Stomach smooth muscle (tissue), 2 donors: ENCODE data around the gene DHX57.
"Not testable (repeated sequence)": the region's sequence is repeated elsewhere in the genome, so short reads cannot be mapped to it uniquely, and the experiment has no call there.

Experiments used
- H3K27ac ChIP-seq: one replicate; pipeline ENCODE4 v1.7.0; 2013; ENCODE audit warnings: mild to moderate bottlenecking, low read length, inconsistent platforms
- H3K27me3 ChIP-seq, 2 donors: one replicate each; pipeline ENCODE4 v1.7.0; 2013; ENCODE audit warnings: low read length in 2 of 2; ENCODE audit not compliant: insufficient read depth in 2 of 2, control insufficient read depth in 1 of 2
- H3K36me3 ChIP-seq, 2 donors: one replicate each; pipeline ENCODE4 v1.7.0; 2013; ENCODE audit warnings: low read length in 2 of 2; ENCODE audit not compliant: control insufficient read depth in 2 of 2, insufficient read depth in 2 of 2
- H3K4me1 ChIP-seq: one replicate; pipeline ENCODE4 v1.7.0; 2013; ENCODE audit warnings: low read length; ENCODE audit not compliant: control insufficient read depth, insufficient read depth
- H3K4me3 ChIP-seq, 2 donors: one replicate each; pipeline ENCODE4 v1.7.0; 2013; ENCODE audit warnings: low read length in 2 of 2
- H3K9ac ChIP-seq, 2 donors: one replicate each; pipeline ENCODE4 v1.7.0; 2013; ENCODE audit warnings: low read length in 2 of 2, mild to moderate bottlenecking in 1 of 2
- H3K9me3 ChIP-seq, 2 donors: one replicate each; pipeline ENCODE4 v1.7.0; 2013; ENCODE audit warnings: low read length in 2 of 2; ENCODE audit not compliant: control insufficient read depth in 2 of 2
- donor health status: healthy.
- donor health status: Pancreatic carcinoma.

The DHX57 gene

GRCh38 chr2:38829971-38830370 lies 45.8 kb downstream of the DHX57 start:
- H3K4me1 ChIP-seq, result no peaks in the 10 kb centered on the region
- H3K9ac ChIP-seq, result no peak overlapping the region
- H3K27ac ChIP-seq, result no peak overlapping the region
- no peak overlapping the region for H3K4me3 ChIP-seq
- H3K36me3 ChIP-seq, result peaks cover 11 to 17% of the 10 kb centered on the region in 2 donors
- no peaks in the 10 kb centered on the region for H3K27me3 ChIP-seq
- no peaks in the 10 kb centered on the region for H3K9me3 ChIP-seq

- Histone ChIP-seq H3K4me1 (no peaks in the 10 kb centered on the region), H3K9me3 (no peaks in the 10 kb centered on the region), H3K27me3 (no peaks in the 10 kb centered on the region), H3K9ac (no peak overlapping the region), H3K4me3 (no peak overlapping the region), H3K36me3 (peaks cover 10 to 19% of the 10 kb centered on the region in 2 donors), H3K27ac (no peak overlapping the region)
These were observed 47.3 kb downstream of the DHX57 start for GRCh38 chr2:38828460-38828859.

GRCh38 chr2:38827539-38828145 lies 48.1 kb downstream of the DHX57 start:
- peaks cover 12 to 20% of the 10 kb centered on the region in 2 donors for H3K36me3 ChIP-seq
- H3K27me3 ChIP-seq, H3K9ac ChIP-seq, H3K4me3 ChIP-seq, H3K27ac ChIP-seq, H3K9me3 ChIP-seq, H3K4me1 ChIP-seq: not testable (repeated sequence)

- Histone ChIP-seq H3K27ac (no peak overlapping the region), H3K4me1 (no peaks in the 10 kb centered on the region), H3K27me3 (no peaks in the 10 kb centered on the region), H3K9me3 (no peaks in the 10 kb centered on the region), H3K36me3 (peaks cover 18 to 21% of the 10 kb centered on the region in 2 donors), H3K9ac (no peak overlapping the region), H3K4me3 (no peak overlapping the region)
These were observed 49.8 kb downstream of the DHX57 start for GRCh38 chr2:38825956-38826355.

- H3K27ac ChIP-seq, result no peak overlapping the region
- no peak overlapping the region for H3K4me3 ChIP-seq
- H3K9ac ChIP-seq, result no peak overlapping the region
- no peaks in the 10 kb centered on the region for H3K9me3 ChIP-seq
- no peaks in the 10 kb centered on the region for H3K4me1 ChIP-seq
- H3K27me3 ChIP-seq, result no peaks in the 10 kb centered on the region
- peaks cover 18 to 19% of the 10 kb centered on the region in 2 donors for H3K36me3 ChIP-seq
These were observed 50.8 kb downstream of the DHX57 start for GRCh38 chr2:38824906-38825305.

GRCh38 chr2:38823386-38823785 lies 52.3 kb downstream of the DHX57 start:
- H3K9ac ChIP-seq, result no peak overlapping the region
- H3K4me1 ChIP-seq, result no peaks in the 10 kb centered on the region
- no peak overlapping the region for H3K27ac ChIP-seq
- no peaks in the 10 kb centered on the region for H3K9me3 ChIP-seq
- peaks cover 23 to 24% of the 10 kb centered on the region in 2 donors for H3K36me3 ChIP-seq
- H3K27me3 ChIP-seq, result no peaks in the 10 kb centered on the region
- no peak overlapping the region for H3K4me3 ChIP-seq

GRCh38 chr2:38818565-38818964 lies 57.2 kb downstream of the DHX57 start:
- peaks cover 18 to 32% of the 10 kb centered on the region in 2 donors for H3K36me3 ChIP-seq
- H3K4me3 ChIP-seq, result no peak overlapping the region

GRCh38 chr2:38815936-38816335 lies 59.8 kb downstream of the DHX57 start:
- Histone ChIP-seq H3K36me3 (peaks cover 20 to 29% of the 10 kb centered on the region in 2 donors), H3K9ac (no peak overlapping the region), H3K27me3 (no peaks in the 10 kb centered on the region), H3K27ac (no peak overlapping the region), H3K9me3 (no peaks in the 10 kb centered on the region), H3K4me3 (no peak overlapping the region), H3K4me1 (no peaks in the 10 kb centered on the region)

More at GRCh38 chr2:38818565-38818964, 57.2 kb downstream of the DHX57 start:
- Histone ChIP-seq H3K9ac (no peak overlapping the region), H3K27me3 (no peaks in the 10 kb centered on the region), H3K27ac (no peak overlapping the region), H3K9me3 (no peaks in the 10 kb centered on the region), H3K4me1 (no peaks in the 10 kb centered on the region)

GRCh38 chr2:38810488-38810887 lies 65.2 kb downstream of the DHX57 start:
- no peaks in the 10 kb centered on the region for H3K9me3 ChIP-seq
- no peak overlapping the region for H3K9ac ChIP-seq
- no peak overlapping the region for H3K27ac ChIP-seq
- peaks cover 24 to 27% of the 10 kb centered on the region in 2 donors for H3K36me3 ChIP-seq
- H3K27me3 ChIP-seq, result no peaks in the 10 kb centered on the region
- no peak overlapping the region for H3K4me3 ChIP-seq
- H3K4me1 ChIP-seq, result no peaks in the 10 kb centered on the region

GRCh38 chr2:38808677-38809076 lies 67.1 kb downstream of the DHX57 start:
- Histone ChIP-seq H3K4me3 (no peak overlapping the region), H3K27ac (no peak overlapping the region), H3K9me3 (no peaks in the 10 kb centered on the region), H3K4me1 (no peaks in the 10 kb centered on the region), H3K36me3 (peaks cover 23 to 25% of the 10 kb centered on the region in 2 donors), H3K9ac (no peak overlapping the region), H3K27me3 (no peaks in the 10 kb centered on the region)

- Histone ChIP-seq H3K27ac (no peak overlapping the region), H3K27me3 (no peaks in the 10 kb centered on the region), H3K4me3 (no peak overlapping the region), H3K4me1 (no peaks in the 10 kb centered on the region), H3K9me3 (no peaks in the 10 kb centered on the region), H3K9ac (no peak overlapping the region), H3K36me3 (peaks cover 27 to 30% of the 10 kb centered on the region in 2 donors)
These were observed 69.0 kb downstream of the DHX57 start for GRCh38 chr2:38806733-38807059.
